HG03575 (cell line): ENCODE measurements around the gene PARN.
"Not testable (repeated sequence)": the region's sequence is repeated elsewhere in the genome, so short reads cannot be mapped to it uniquely, and the experiment has no call there.

Experiments
- ATAC-seq: cut with Tn5 transposase; IDR thresholded peaks from one replicate; pipeline ENCODE4 v1.9.1; 2021; ENCODE audit not compliant: unreplicated experiment, insufficient number of reproducible peaks, low FRiP score; ENCODE audit errors: extremely low read depth

The PARN gene

GRCh38 chr16:14544846-14545245 lies 85.2 kb downstream of the PARN start:
- not testable (repeated sequence) for ATAC-seq

GRCh38 chr16:14539631-14540030 lies 90.4 kb downstream of the PARN start:
- no peak for ATAC-seq

GRCh38 chr16:14539156-14539555 lies 90.9 kb downstream of the PARN start:
- no peak for ATAC-seq

GRCh38 chr16:14538604-14539003 lies 91.5 kb downstream of the PARN start:
- ATAC-seq = no peak

- ATAC-seq = no peak
Measured at GRCh38 chr16:14531613-14532012, 98.4 kb downstream of the PARN start.

- no peak for ATAC-seq
Measured at GRCh38 chr16:14531101-14531500, 99.0 kb downstream of the PARN start.

GRCh38 chr16:14530046-14530445 lies 100.0 kb downstream of the PARN start:
- ATAC-seq = no peak

GRCh38 chr16:14529010-14529669 lies 100.9 kb downstream of the PARN start:
- no peak for ATAC-seq

GRCh38 chr16:14528306-14528705 lies 101.8 kb downstream of the PARN start:
- no peak for ATAC-seq

GRCh38 chr16:14527411-14528044 lies 102.5 kb downstream of the PARN start:
- no peak for ATAC-seq

- no peak for ATAC-seq
Measured at GRCh38 chr16:14525596-14525995, 104.5 kb downstream of the PARN start.

- ATAC-seq = no peak
Measured at GRCh38 chr16:14524979-14525378, 105.1 kb downstream of the PARN start.

- no peak for ATAC-seq
Measured at GRCh38 chr16:14523632-14524031, 106.4 kb downstream of the PARN start.

- ATAC-seq = no peak
Measured at GRCh38 chr16:14522671-14523070, 107.4 kb downstream of the PARN start.

- ATAC-seq = no peak
Measured at GRCh38 chr16:14520753-14521152, 109.3 kb downstream of the PARN start.

GRCh38 chr16:14514967-14515366 lies 115.1 kb downstream of the PARN start:
- ATAC-seq = no peak

GRCh38 chr16:14513389-14514107 lies 116.5 kb downstream of the PARN start:
- no peak for ATAC-seq

GRCh38 chr16:14511800-14512135 lies 118.3 kb downstream of the PARN start:
- ATAC-seq = no peak

- no peak for ATAC-seq
Measured at GRCh38 chr16:14510939-14511799, 118.9 kb downstream of the PARN start.

- ATAC-seq = no peak
Measured at GRCh38 chr16:14510581-14510938, 119.5 kb downstream of the PARN start.
